ENCODE measurements around the gene GPR137.

- TF ChIP-seq, protein P1, sequence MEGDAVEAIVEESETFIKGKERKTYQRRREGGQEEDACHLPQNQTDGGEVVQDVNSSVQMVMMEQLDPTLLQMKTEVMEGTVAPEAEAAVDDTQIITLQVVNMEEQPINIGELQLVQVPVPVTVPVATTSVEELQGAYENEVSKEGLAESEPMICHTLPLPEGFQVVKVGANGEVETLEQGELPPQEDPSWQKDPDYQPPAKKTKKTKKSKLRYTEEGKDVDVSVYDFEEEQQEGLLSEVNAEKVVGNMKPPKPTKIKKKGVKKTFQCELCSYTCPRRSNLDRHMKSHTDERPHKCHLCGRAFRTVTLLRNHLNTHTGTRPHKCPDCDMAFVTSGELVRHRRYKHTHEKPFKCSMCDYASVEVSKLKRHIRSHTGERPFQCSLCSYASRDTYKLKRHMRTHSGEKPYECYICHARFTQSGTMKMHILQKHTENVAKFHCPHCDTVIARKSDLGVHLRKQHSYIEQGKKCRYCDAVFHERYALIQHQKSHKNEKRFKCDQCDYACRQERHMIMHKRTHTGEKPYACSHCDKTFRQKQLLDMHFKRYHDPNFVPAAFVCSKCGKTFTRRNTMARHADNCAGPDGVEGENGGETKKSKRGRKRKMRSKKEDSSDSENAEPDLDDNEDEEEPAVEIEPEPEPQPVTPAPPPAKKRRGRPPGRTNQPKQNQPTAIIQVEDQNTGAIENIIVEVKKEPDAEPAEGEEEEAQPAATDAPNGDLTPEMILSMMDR (IDR thresholded peaks at IDR 0.05): no peak
- TF ChIP-seq POLR2A (IDR thresholded peaks at IDR 0.05) (no peak), EP300 (IDR thresholded peaks at IDR 0.05) (no peak)
Observed at GRCh38 chr11:64258946-64259532, 26.6 kb upstream of the GPR137 start.

Measured in tibial nerve (tissue), 4 donors.